B cell (primary cell): ENCODE data around the gene C1R.

Experiments
- EZH2 ChIP-seq: IDR thresholded peaks from 2 replicates; pipeline ENCODE4 v1.6.1; 2012; ENCODE audit warnings: borderline replicate concordance, low read depth, mild to moderate bottlenecking, moderate library complexity, low read length; ENCODE audit not compliant: insufficient read depth, poor library complexity, severe bottlenecking
- TF ChIP-seq, protein P1 (sequence below): fragments of 200-600 bp; IDR thresholded peaks from one replicate; pipeline ENCODE4 v1.8.0; 2022; ENCODE audit warnings: antibody characterized with exemption, mild to moderate bottlenecking

DNA sequence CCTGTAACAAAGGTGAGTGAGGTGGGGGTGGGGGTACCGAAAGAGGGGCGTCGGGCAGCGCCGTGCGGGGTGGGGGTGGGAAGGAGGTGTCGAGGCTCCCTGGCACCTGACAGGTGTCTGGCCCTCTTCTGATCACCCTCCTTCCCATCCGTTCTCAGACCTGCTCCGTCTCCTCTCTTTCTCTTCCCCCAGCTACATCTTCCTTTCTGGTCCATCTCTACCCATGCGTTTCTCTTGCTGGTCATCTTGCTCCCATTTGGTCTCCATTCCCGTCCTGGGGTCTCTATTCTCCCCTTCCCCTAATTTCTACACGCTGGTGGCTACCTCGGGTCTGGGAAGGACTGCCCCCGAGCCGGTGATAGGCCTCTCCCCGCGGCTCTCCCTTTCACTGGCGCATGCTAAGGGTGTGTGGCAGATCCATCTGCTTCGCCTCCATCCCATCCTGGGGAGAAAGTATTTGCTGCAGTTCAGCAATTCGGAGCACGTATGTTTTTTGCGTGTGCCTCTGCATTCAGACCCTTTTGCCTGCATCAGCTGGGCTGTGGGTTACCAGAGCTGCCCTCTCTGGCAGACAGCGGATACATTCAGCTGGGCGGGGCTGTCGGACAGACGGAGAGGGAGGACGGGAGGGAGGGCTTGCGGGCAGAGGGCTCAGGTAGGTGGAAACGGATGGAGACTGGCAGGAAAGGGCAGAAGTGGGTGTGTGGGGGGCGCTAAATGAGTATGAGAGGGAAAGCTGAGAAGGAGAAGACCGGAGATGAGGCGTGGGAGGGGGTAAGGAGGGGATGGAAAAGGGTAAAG is 38.7 kb upstream of the C1R start:
- TF ChIP-seq, protein P1, sequence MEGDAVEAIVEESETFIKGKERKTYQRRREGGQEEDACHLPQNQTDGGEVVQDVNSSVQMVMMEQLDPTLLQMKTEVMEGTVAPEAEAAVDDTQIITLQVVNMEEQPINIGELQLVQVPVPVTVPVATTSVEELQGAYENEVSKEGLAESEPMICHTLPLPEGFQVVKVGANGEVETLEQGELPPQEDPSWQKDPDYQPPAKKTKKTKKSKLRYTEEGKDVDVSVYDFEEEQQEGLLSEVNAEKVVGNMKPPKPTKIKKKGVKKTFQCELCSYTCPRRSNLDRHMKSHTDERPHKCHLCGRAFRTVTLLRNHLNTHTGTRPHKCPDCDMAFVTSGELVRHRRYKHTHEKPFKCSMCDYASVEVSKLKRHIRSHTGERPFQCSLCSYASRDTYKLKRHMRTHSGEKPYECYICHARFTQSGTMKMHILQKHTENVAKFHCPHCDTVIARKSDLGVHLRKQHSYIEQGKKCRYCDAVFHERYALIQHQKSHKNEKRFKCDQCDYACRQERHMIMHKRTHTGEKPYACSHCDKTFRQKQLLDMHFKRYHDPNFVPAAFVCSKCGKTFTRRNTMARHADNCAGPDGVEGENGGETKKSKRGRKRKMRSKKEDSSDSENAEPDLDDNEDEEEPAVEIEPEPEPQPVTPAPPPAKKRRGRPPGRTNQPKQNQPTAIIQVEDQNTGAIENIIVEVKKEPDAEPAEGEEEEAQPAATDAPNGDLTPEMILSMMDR = no peak
- TF ChIP-seq EZH2 = no peak
